ENCODE measurements around the gene GRIK4.

The GRIK4 gene

GRCh38 chr11:120509346-120510053 is 2.0 kb upstream of the GRIK4 start:
- no peak for DNase-seq

GRCh38 chr11:120510406-120511115 is 987 bp upstream of the GRIK4 start:
- DNase-seq: no peak

GRCh38 chr11:120511820-120512738 is 531 bp downstream of the GRIK4 start:
- peak; percentile 44 for DNase-seq

GRCh38 chr11:120512739-120513435 is 1.3 kb downstream of the GRIK4 start:
- no peak for DNase-seq

GRCh38 chr11:120513436-120514315 is 2.1 kb downstream of the GRIK4 start:
- DNase-seq: no peak

GRCh38 chr11:120514541-120515121 is 3.1 kb downstream of the GRIK4 start:
- no peak for DNase-seq

GRCh38 chr11:120515186-120515723 is 3.7 kb downstream of the GRIK4 start:
- no peak for DNase-seq

GRCh38 chr11:120516461-120517389 is 5.2 kb downstream of the GRIK4 start:
- DNase-seq: no peak

GRCh38 chr11:120517390-120517761 is 5.8 kb downstream of the GRIK4 start:
- no peak for DNase-seq

- no peak for DNase-seq
These were observed 6.3 kb downstream of the GRIK4 start for GRCh38 chr11:120517801-120518291.

GRCh38 chr11:120518356-120518755 is 6.8 kb downstream of the GRIK4 start:
- DNase-seq: no peak

- DNase-seq: no peak
These were observed 7.9 kb downstream of the GRIK4 start for GRCh38 chr11:120519474-120519873.

GRCh38 chr11:120520091-120520822 is 8.7 kb downstream of the GRIK4 start:
- DNase-seq: no peak

GRCh38 chr11:120521176-120521575 is 9.6 kb downstream of the GRIK4 start:
- DNase-seq: no peak

GRCh38 chr11:120522021-120522420 is 10.5 kb downstream of the GRIK4 start:
- no peak for DNase-seq

- DNase-seq: no peak
These were observed 11.2 kb downstream of the GRIK4 start for GRCh38 chr11:120522736-120523135.

GRCh38 chr11:120523196-120523595 is 11.6 kb downstream of the GRIK4 start:
- no peak for DNase-seq

- DNase-seq: no peak
These were observed 13.1 kb downstream of the GRIK4 start for GRCh38 chr11:120524536-120525085.
